Measurements from ENCODE around the gene ZNF101.

ZNF101 gene

DNA sequence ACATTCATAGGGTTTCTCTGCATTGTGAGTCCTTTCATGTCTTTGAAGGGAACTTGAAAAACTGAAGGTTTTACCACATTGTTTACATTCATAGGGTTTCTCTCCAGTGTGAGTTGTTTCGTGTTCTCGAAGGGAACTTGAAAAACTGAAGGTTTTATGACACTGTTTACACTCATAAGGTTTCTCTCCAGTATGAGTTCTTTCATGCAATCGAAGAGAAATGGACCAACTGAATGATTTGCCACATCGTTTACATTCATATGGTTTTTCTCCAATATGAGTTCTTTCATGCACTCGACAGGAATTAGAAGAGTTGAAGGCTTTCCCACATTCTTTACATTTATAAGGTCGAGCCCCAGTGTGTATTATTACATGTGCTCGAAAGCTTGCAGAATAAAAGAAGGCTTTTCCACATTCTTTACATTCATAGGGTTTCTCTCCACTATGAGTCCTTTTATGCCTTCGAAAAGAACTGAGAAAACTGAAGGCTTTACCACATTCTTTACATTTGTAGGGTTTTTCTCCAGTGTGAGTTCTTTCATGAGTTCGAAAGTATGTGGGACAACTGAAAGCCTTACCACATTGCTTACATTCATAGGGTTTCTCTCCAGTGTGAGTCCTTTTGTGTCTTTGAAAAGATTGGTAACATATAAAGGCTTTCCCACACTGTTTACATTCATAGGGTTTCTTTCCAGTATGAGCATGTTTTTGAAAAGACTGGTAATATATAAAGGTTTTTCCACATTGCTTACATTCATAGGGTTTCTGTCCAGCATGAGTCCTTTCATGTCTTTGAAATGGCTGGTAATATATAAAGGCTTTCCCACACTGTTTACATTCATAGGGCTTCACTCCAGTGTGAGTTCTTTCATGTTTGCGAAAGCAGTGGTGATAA, 43.5 kb downstream of the ZNF101 start:
- DNase-seq: no peak

DNA sequence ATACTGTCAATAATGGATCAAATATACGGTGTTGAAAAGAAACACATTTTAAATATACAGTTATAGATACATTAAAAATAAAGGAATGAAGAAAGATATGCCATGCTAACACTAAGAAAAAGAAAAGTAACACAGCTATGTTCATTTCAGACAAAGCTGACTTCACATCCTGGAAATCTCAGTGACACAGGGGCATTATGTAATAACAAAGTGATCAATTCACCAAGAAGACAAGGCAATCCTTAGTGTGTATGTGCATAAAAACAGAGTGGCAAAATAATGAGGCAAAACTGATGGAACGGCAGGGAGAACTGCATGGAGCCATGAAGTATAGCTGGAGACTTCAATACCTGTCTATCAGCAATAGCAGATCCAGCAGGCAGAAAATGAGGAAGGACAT, 51.2 kb downstream of the ZNF101 start:
- no peak for DNase-seq

DNA sequence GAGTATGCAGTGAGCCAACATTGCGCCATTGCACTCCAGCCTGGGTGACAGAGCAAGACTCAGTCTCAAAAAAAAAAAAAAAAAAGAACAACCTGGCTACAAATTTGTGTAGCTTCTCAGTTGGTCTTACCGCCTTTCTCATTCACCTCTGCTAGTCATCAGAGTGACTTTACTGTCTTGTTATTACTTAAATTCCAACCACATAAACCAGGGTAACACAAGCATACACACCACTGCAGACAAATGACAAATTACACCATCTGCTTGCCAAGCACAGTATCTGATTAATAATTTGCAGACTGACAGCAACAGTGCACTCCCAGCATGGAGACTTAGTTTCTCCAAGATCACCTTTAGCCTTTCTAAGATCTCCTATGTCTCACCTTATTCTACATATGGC, 53.3 kb downstream of the ZNF101 start:
- DNase-seq: no peak

DNA sequence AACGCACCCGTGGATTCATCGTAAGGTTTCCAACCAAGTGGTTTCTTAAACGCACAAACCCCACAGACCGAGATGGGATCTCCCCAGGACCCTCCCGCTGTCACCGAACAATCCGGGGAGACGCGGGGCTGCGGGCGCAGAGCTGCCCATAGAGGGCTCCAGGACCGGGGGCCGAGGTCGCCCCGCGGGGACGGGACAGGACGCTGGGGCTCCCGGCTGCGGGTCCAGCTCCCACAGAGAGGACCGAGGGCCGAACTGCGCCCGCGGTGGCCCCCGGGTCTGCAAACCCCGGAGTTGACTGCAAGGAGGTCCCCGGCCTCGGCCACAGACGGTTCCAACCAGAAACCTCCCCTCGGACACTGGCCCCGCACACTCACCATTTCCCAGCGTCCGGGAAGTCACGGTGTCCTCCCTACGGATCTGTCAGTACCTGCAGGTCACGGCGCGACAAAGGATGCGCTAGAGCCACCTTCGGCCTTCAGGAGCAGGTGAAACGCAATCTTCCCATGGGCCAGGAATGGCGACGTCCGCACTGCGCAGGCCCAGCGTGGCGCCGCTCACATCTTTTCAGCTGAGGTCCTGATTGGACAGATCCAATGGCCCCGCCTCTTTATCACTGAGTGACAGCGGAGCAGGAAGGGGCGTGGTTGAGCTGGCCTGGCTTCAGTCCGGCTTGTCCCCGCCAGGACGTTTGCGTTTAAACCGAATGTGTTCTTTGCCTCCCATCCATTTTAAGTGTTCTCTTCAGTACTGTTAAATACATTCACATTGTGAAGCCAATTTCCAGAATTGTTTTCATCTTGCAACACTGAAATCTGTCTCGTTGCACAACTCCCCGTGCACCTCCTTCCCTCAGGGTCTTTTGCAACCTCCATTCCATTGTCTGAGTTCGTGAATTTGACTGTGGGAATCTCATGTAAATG, 64.2 kb downstream of the ZNF101 start, which contains the start of gene ZNF14:
Gene ZNF14 (minus strand): TSS at position 534 of the 923 bp plus-strand sequence. CDS start 154 bp downstream, at position 380.
- DNase-seq: peak; percentile 90 to 94

Data from SHP77 (cell line).